ENCODE measurements around the gene STXBP5L.

The STXBP5L gene

GRCh38 chr3:121424549-121424948 lies 516.5 kb downstream of the STXBP5L start:
- no peaks in the 10 kb centered on the region for H3K9me3 ChIP-seq (ENCODE audit: low read length)
- no peak overlapping the region for H3K9ac ChIP-seq (ENCODE audit: low read length)
- H3K9me2 ChIP-seq (ENCODE audit: low read depth, low read length), result no peaks in the 10 kb centered on the region
- H3K4me3 ChIP-seq (ENCODE audit: low read depth, low read length, poor library complexity, severe bottlenecking), result no peak overlapping the region
- H3K27ac ChIP-seq (ENCODE audit: low read depth, low read length, poor library complexity, severe bottlenecking), result no peak overlapping the region
- H3K27me3 ChIP-seq (ENCODE audit: insufficient read depth, low read length), result no peaks in the 10 kb centered on the region
- peaks cover 24% of the 10 kb centered on the region for H3K36me3 ChIP-seq (ENCODE audit: insufficient read depth, low read length)
- no peak overlapping the region for H2AFZ ChIP-seq (ENCODE audit: low read length)
- H3K79me2 ChIP-seq (ENCODE audit: insufficient read depth, low read length), result no peaks in the 10 kb centered on the region
- no peak overlapping the region for H3K4me2 ChIP-seq (ENCODE audit: low read length)
- no peaks in the 10 kb centered on the region for H4K20me1 ChIP-seq (ENCODE audit: insufficient read depth, low read length)
- no peak for TF ChIP-seq EZH2 (IDR thresholded peaks at IDR 0.05; ENCODE audit: borderline replicate concordance, low read length)
- TF ChIP-seq CTCF (IDR thresholded peaks at IDR 0.05; ENCODE audit: low read length), result no peak
- no peaks in the 10 kb centered on the region for H3F3A ChIP-seq (ENCODE audit: insufficient read depth, low read length)
- no peaks in the 10 kb centered on the region for H3K4me1 ChIP-seq (ENCODE audit: insufficient read depth, low read length, severe bottlenecking)

- H3K9ac ChIP-seq (ENCODE audit: low read length), result no peak overlapping the region
- H3K9me3 ChIP-seq (ENCODE audit: low read length), result no peaks in the 10 kb centered on the region
- no peaks in the 10 kb centered on the region for H3K27me3 ChIP-seq (ENCODE audit: insufficient read depth, low read length)
- no peak overlapping the region for H2AFZ ChIP-seq (ENCODE audit: low read length)
- H4K20me1 ChIP-seq (ENCODE audit: insufficient read depth, low read length), result no peaks in the 10 kb centered on the region
- H3K4me3 ChIP-seq (ENCODE audit: low read depth, low read length, poor library complexity, severe bottlenecking), result no peak overlapping the region
- no peaks in the 10 kb centered on the region for H3K9me2 ChIP-seq (ENCODE audit: low read depth, low read length)
- no peak overlapping the region for H3K27ac ChIP-seq (ENCODE audit: low read depth, low read length, poor library complexity, severe bottlenecking)
- no peaks in the 10 kb centered on the region for H3F3A ChIP-seq (ENCODE audit: insufficient read depth, low read length)
- peaks cover 71% of the 10 kb centered on the region for H3K36me3 ChIP-seq (ENCODE audit: insufficient read depth, low read length)
- H3K4me1 ChIP-seq (ENCODE audit: insufficient read depth, low read length, severe bottlenecking), result peaks cover 17% of the 10 kb centered on the region
- TF ChIP-seq EZH2 (IDR thresholded peaks at IDR 0.05; ENCODE audit: borderline replicate concordance, low read length) (no peak), CTCF (IDR thresholded peaks at IDR 0.05; ENCODE audit: low read length) (no peak)
- no peaks in the 10 kb centered on the region for H3K79me2 ChIP-seq (ENCODE audit: insufficient read depth, low read length)
- no peak overlapping the region for H3K4me2 ChIP-seq (ENCODE audit: low read length)
These were observed 522.7 kb downstream of the STXBP5L start for GRCh38 chr3:121430664-121431215.

- no peak for TF ChIP-seq EZH2 (IDR thresholded peaks at IDR 0.05; ENCODE audit: borderline replicate concordance, low read length)
- no peak for TF ChIP-seq CTCF (IDR thresholded peaks at IDR 0.05; ENCODE audit: low read length)
- H3K27me3 ChIP-seq (ENCODE audit: insufficient read depth, low read length), result no peaks in the 10 kb centered on the region
- H3K27ac ChIP-seq (ENCODE audit: low read depth, low read length, poor library complexity, severe bottlenecking), result peak overlapping the region; percentile 54
- H3K9me2 ChIP-seq (ENCODE audit: low read depth, low read length), result no peaks in the 10 kb centered on the region
- no peaks in the 10 kb centered on the region for H3K9me3 ChIP-seq (ENCODE audit: low read length)
- H3K4me3 ChIP-seq (ENCODE audit: low read depth, low read length, poor library complexity, severe bottlenecking), result no peak overlapping the region
- H3F3A ChIP-seq (ENCODE audit: insufficient read depth, low read length), result no peaks in the 10 kb centered on the region
- no peak overlapping the region for H3K9ac ChIP-seq (ENCODE audit: low read length)
- H3K79me2 ChIP-seq (ENCODE audit: insufficient read depth, low read length), result no peaks in the 10 kb centered on the region
- H3K4me2 ChIP-seq (ENCODE audit: low read length), result no peak overlapping the region
- no peaks in the 10 kb centered on the region for H4K20me1 ChIP-seq (ENCODE audit: insufficient read depth, low read length)
- H3K4me1 ChIP-seq (ENCODE audit: insufficient read depth, low read length, severe bottlenecking), result peaks cover 17% of the 10 kb centered on the region
- H2AFZ ChIP-seq (ENCODE audit: low read length), result no peak overlapping the region
- H3K36me3 ChIP-seq (ENCODE audit: insufficient read depth, low read length), result peaks cover 79% of the 10 kb centered on the region
These were observed 523.9 kb downstream of the STXBP5L start for GRCh38 chr3:121431726-121432517.
